ENCODE results near the gene RABEP1.

Gene RABEP1

GRCh38 chr17:5257124-5257523, 25.0 kb upstream of the RABEP1 start:
- no peak for DNase-seq (ENCODE audit: low read depth)
- TF ChIP-seq CTCF (IDR thresholded peaks at IDR 0.05; ENCODE audit: low read length, missing control alignments): no peak

GRCh38 chr17:5260542-5260941, 21.5 kb upstream of the RABEP1 start:
- H3K4me3 ChIP-seq (replicated peaks; ENCODE audit: low read depth, low read length): no peak overlapping the region
- no peak for TF ChIP-seq CTCF (IDR thresholded peaks at IDR 0.05; ENCODE audit: low read length, missing control alignments)
- DNase-seq (ENCODE audit: low read depth): no peak

More at GRCh38 chr17:5257124-5257523, 25.0 kb upstream of the RABEP1 start:
- H3K4me3 ChIP-seq (replicated peaks; ENCODE audit: low read depth, low read length): no peak overlapping the region

- no peak overlapping the region for H3K4me3 ChIP-seq (replicated peaks; ENCODE audit: low read depth, low read length)
- no peak for DNase-seq (ENCODE audit: low read depth)
- no peak for TF ChIP-seq CTCF (IDR thresholded peaks at IDR 0.05; ENCODE audit: low read length, missing control alignments)
Observed at GRCh38 chr17:5262416-5262991, 19.6 kb upstream of the RABEP1 start.

GRCh38 chr17:5263441-5263840, 18.6 kb upstream of the RABEP1 start:
- TF ChIP-seq CTCF (IDR thresholded peaks at IDR 0.05; ENCODE audit: low read length, missing control alignments): no peak

GRCh38 chr17:5264893-5265292, 17.2 kb upstream of the RABEP1 start:
- DNase-seq (ENCODE audit: low read depth): no peak
- H3K4me3 ChIP-seq (replicated peaks; ENCODE audit: low read depth, low read length): no peak overlapping the region
- TF ChIP-seq CTCF (IDR thresholded peaks at IDR 0.05; ENCODE audit: low read length, missing control alignments): no peak

More at GRCh38 chr17:5263441-5263840, 18.6 kb upstream of the RABEP1 start:
- H3K4me3 ChIP-seq (replicated peaks; ENCODE audit: low read depth, low read length): no peak overlapping the region
- DNase-seq (ENCODE audit: low read depth): no peak

GRCh38 chr17:5269241-5269960, 12.7 kb upstream of the RABEP1 start:
- no peak for DNase-seq (ENCODE audit: low read depth)
- H3K4me3 ChIP-seq (replicated peaks; ENCODE audit: low read depth, low read length): no peak overlapping the region
- no peak for TF ChIP-seq CTCF (IDR thresholded peaks at IDR 0.05; ENCODE audit: low read length, missing control alignments)

- H3K4me3 ChIP-seq (replicated peaks; ENCODE audit: low read depth, low read length): no peak overlapping the region
- no peak for TF ChIP-seq CTCF (IDR thresholded peaks at IDR 0.05; ENCODE audit: low read length, missing control alignments)
- no peak for DNase-seq (ENCODE audit: low read depth)
Observed at GRCh38 chr17:5272322-5272721, 9.8 kb upstream of the RABEP1 start.

All from fibroblast of pulmonary artery (primary cell).